Measurements from ENCODE around the gene CHN1. TPM values are rescaled to one million over a fixed set of nuclear protein-coding genes. Genes with fewer than 3 reads are reported as not detected.

Gene CHN1
- polyA plus RNA-seq, 1 of the 3 experiments (the other 2 are of a cell fraction), result 31.6 TPM

GRCh38 chr2:174830561-174830960 is 174.6 kb downstream of the CHN1 start:
- Histone ChIP-seq H3K9ac (no peak overlapping the region), H2AFZ (ENCODE audit: low read depth) (no peak overlapping the region), H3F3A (replicated peaks; ENCODE audit: insufficient read depth) (peaks cover 5% of the 10 kb centered on the region), H3K4me3 (ENCODE audit: low read depth in 2 of 2, low read length in 1 of 2) (no peak overlapping the region), H3K4me1 (ENCODE audit: control insufficient read depth in 1 of 2, insufficient read depth in 2 of 2, low read depth in 1 of 2, low read length in 1 of 2) (peaks cover 8 to 15% of the 10 kb centered on the region in 2 experiments; a peak in 2 of 4 replicates), H3K79me2 (ENCODE audit: insufficient read depth) (peaks cover 3% of the 10 kb centered on the region; the same call in 1 of the 2 replicates), H3K9me2 (no peaks in the 10 kb centered on the region), H3K27me3 (ENCODE audit: insufficient read depth) (no peaks in the 10 kb centered on the region), H3K27ac (ENCODE audit: low read depth in 2 of 2, low read length in 1 of 2) (no peak overlapping the region), H3K4me2 (no peak overlapping the region), H4K20me1 (ENCODE audit: insufficient read depth) (no peaks in the 10 kb centered on the region), H3K9me3 (no peaks in the 10 kb centered on the region), H3K36me3 (replicated peaks in 1 of 2; ENCODE audit: control insufficient read depth in 1 of 2, insufficient read depth in 2 of 2, low read length in 1 of 2) (no peaks in the 10 kb centered on the region)
- 92% methylated on average over 6 of the region's 6 CpGs for WGBS (ENCODE audit: low lambda C conversion rate)
- POLR2A ChIA-PET, result no interaction called here
- TF ChIP-seq REST (IDR thresholded peaks at IDR 0.05; ENCODE audit: low read depth, low read length) (no peak), MEF2A (IDR thresholded peaks at IDR 0.05; ENCODE audit: borderline replicate concordance, low read depth) (no peak), USF2 (IDR thresholded peaks at IDR 0.05; ENCODE audit: borderline replicate concordance, low read depth, low read length) (no peak), CTCF (IDR thresholded peaks at IDR 0.05) (no peak), JUND (IDR thresholded peaks at IDR 0.05) (no peak)
- no peak for DNase-seq
- CTCF ChIA-PET, result no interaction called here

GRCh38 chr2:174829550-174829949 is 175.6 kb downstream of the CHN1 start:
- CTCF ChIA-PET, result no interaction called here
- H3K27me3 ChIP-seq (ENCODE audit: insufficient read depth), result no peaks in the 10 kb centered on the region
- H4K20me1 ChIP-seq (ENCODE audit: insufficient read depth), result no peaks in the 10 kb centered on the region
- H3K9me2 ChIP-seq, result no peaks in the 10 kb centered on the region
- POLR2A ChIA-PET, result no interaction called here
- H2AFZ ChIP-seq (ENCODE audit: low read depth), result no peak overlapping the region
- DNase-seq, result no peak
- TF ChIP-seq FOXM1 (IDR thresholded peaks at IDR 0.05; ENCODE audit: low read depth) (no peak), SMC3 (IDR thresholded peaks at IDR 0.05; ENCODE audit: low read depth, low read length) (no peak), RAD21 (IDR thresholded peaks at IDR 0.05; ENCODE audit: low read length) (no peak), MAX (IDR thresholded peaks at IDR 0.05; ENCODE audit: low read depth) (no peak), FOSL2 (IDR thresholded peaks at IDR 0.05; ENCODE audit: borderline replicate concordance, low read depth) (no peak), NFIC (IDR thresholded peaks at IDR 0.05; ENCODE audit: borderline replicate concordance) (no peak), RFX5 (IDR thresholded peaks at IDR 0.05; ENCODE audit: low read length) (no peak), TCF12 (IDR thresholded peaks at IDR 0.05) (no peak), ELF1 (IDR thresholded peaks at IDR 0.05) (no peak), YY1 (IDR thresholded peaks at IDR 0.05; ENCODE audit: low read depth) (no peak)
- H3F3A ChIP-seq (replicated peaks; ENCODE audit: insufficient read depth), result peaks cover 4% of the 10 kb centered on the region
- H3K9me3 ChIP-seq, result no peaks in the 10 kb centered on the region
- peaks cover 8 to 15% of the 10 kb centered on the region in 2 experiments; a peak in 2 of 4 replicates for H3K4me1 ChIP-seq (ENCODE audit: control insufficient read depth in 1 of 2, insufficient read depth in 2 of 2, low read depth in 1 of 2, low read length in 1 of 2)
- no peaks in the 10 kb centered on the region for H3K36me3 ChIP-seq (replicated peaks in 1 of 2; ENCODE audit: control insufficient read depth in 1 of 2, insufficient read depth in 2 of 2, low read length in 1 of 2)
- no peak overlapping the region for H3K9ac ChIP-seq
- peaks cover 3% of the 10 kb centered on the region; the same call in 1 of the 2 replicates for H3K79me2 ChIP-seq (ENCODE audit: insufficient read depth)
- no peak overlapping the region for H3K4me3 ChIP-seq (ENCODE audit: low read depth in 2 of 2, low read length in 1 of 2)
- H3K27ac ChIP-seq (ENCODE audit: low read depth in 2 of 2, low read length in 1 of 2), result no peak overlapping the region; a peak in 1 of 4 replicates
- no peak overlapping the region for H3K4me2 ChIP-seq
- WGBS (ENCODE audit: low lambda C conversion rate), result 83% methylated on average over 3 of the region's 3 CpGs
